ENCODE data around the gene ITFG2. TPM values are rescaled to one million over a fixed set of nuclear protein-coding genes. Genes with fewer than 3 reads are reported as not detected.

ITFG2 gene
- total and polyA plus RNA-seq, 2 experiments from 2014 or later, result 20.9 to 23.5 TPM

GRCh38 chr12:2842948-2843347 lies 30.5 kb downstream of the ITFG2 start:
- H3K9me3 ChIP-seq (ENCODE audit: low read depth), result no peaks in the 10 kb centered on the region
- no peak overlapping the region for H2AFZ ChIP-seq
- H3K4me3 ChIP-seq, result no peak overlapping the region
- no peaks in the 10 kb centered on the region for H3K36me3 ChIP-seq (replicated peaks; ENCODE audit: insufficient read depth, low read depth)
- no peaks in the 10 kb centered on the region for H3K27me3 ChIP-seq
- no peaks in the 10 kb centered on the region for H4K20me1 ChIP-seq (ENCODE audit: insufficient read depth, poor library complexity, severe bottlenecking)
- no peak for DNase-seq (ENCODE audit: low spot score)
- H3K79me2 ChIP-seq, result no peaks in the 10 kb centered on the region
- WGBS (ENCODE audit: low lambda C conversion rate, missing lambda C conversion rate), result 90% methylated on average over 5 of the region's 5 CpGs
- no peak for TF ChIP-seq EZH2 (IDR thresholded peaks at IDR 0.05; ENCODE audit: borderline replicate concordance)
- TF ChIP-seq, protein P1, sequence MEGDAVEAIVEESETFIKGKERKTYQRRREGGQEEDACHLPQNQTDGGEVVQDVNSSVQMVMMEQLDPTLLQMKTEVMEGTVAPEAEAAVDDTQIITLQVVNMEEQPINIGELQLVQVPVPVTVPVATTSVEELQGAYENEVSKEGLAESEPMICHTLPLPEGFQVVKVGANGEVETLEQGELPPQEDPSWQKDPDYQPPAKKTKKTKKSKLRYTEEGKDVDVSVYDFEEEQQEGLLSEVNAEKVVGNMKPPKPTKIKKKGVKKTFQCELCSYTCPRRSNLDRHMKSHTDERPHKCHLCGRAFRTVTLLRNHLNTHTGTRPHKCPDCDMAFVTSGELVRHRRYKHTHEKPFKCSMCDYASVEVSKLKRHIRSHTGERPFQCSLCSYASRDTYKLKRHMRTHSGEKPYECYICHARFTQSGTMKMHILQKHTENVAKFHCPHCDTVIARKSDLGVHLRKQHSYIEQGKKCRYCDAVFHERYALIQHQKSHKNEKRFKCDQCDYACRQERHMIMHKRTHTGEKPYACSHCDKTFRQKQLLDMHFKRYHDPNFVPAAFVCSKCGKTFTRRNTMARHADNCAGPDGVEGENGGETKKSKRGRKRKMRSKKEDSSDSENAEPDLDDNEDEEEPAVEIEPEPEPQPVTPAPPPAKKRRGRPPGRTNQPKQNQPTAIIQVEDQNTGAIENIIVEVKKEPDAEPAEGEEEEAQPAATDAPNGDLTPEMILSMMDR (IDR thresholded peaks at IDR 0.05; ENCODE audit: poor library complexity), result no peak
- no peak for TF ChIP-seq EZH2phosphoT487 (IDR thresholded peaks at IDR 0.05; ENCODE audit: low read depth, severe bottlenecking, unreplicated experiment)
- no peaks in the 10 kb centered on the region for H3K9me2 ChIP-seq (replicated peaks; ENCODE audit: insufficient read depth)
- peaks cover 4% of the 10 kb centered on the region for H3K4me1 ChIP-seq (ENCODE audit: insufficient read depth)
- no peak overlapping the region for H3K4me2 ChIP-seq
- H3K27ac ChIP-seq, result no peak overlapping the region

- peaks cover 11% of the 10 kb centered on the region for H3K4me1 ChIP-seq (ENCODE audit: insufficient read depth)
- H2AFZ ChIP-seq, result no peak overlapping the region
- no peak for TF ChIP-seq EZH2phosphoT487 (IDR thresholded peaks at IDR 0.05; ENCODE audit: low read depth, severe bottlenecking, unreplicated experiment)
- TF ChIP-seq, protein P1 (IDR thresholded peaks at IDR 0.05; ENCODE audit: poor library complexity), result no peak
- TF ChIP-seq EZH2 (IDR thresholded peaks at IDR 0.05; ENCODE audit: borderline replicate concordance), result no peak
- DNase-seq (ENCODE audit: low spot score), result no peak
- no peaks in the 10 kb centered on the region for H3K79me2 ChIP-seq
- no peak overlapping the region for H3K4me3 ChIP-seq
- no peaks in the 10 kb centered on the region for H3K36me3 ChIP-seq (replicated peaks; ENCODE audit: insufficient read depth, low read depth)
- H3K27me3 ChIP-seq, result no peaks in the 10 kb centered on the region
- 83% methylated on average over 9 of the region's 9 CpGs for WGBS (ENCODE audit: low lambda C conversion rate, missing lambda C conversion rate)
- no peak overlapping the region for H3K27ac ChIP-seq
- no peaks in the 10 kb centered on the region for H3K9me3 ChIP-seq (ENCODE audit: low read depth)
- H3K4me2 ChIP-seq, result no peak overlapping the region
- H3K9me2 ChIP-seq (replicated peaks; ENCODE audit: insufficient read depth), result no peaks in the 10 kb centered on the region
- H4K20me1 ChIP-seq (ENCODE audit: insufficient read depth, poor library complexity, severe bottlenecking), result no peaks in the 10 kb centered on the region
Observed at GRCh38 chr12:2844786-2845185, 32.3 kb downstream of the ITFG2 start.

- peaks cover 11% of the 10 kb centered on the region for H3K4me1 ChIP-seq (ENCODE audit: insufficient read depth)
- H3K4me3 ChIP-seq, result no peak overlapping the region
- H3K9me2 ChIP-seq (replicated peaks; ENCODE audit: insufficient read depth), result no peaks in the 10 kb centered on the region
- H3K27ac ChIP-seq, result no peak overlapping the region
- H3K27me3 ChIP-seq, result no peaks in the 10 kb centered on the region
- TF ChIP-seq EZH2phosphoT487 (IDR thresholded peaks at IDR 0.05; ENCODE audit: low read depth, severe bottlenecking, unreplicated experiment), result no peak
- no peak for TF ChIP-seq EZH2 (IDR thresholded peaks at IDR 0.05; ENCODE audit: borderline replicate concordance)
- TF ChIP-seq, protein P1 (IDR thresholded peaks at IDR 0.05; ENCODE audit: poor library complexity), result no peak
- H3K4me2 ChIP-seq, result peak overlapping the region; percentile 53
- no peaks in the 10 kb centered on the region for H3K36me3 ChIP-seq (replicated peaks; ENCODE audit: insufficient read depth, low read depth)
- H3K9me3 ChIP-seq (ENCODE audit: low read depth), result no peaks in the 10 kb centered on the region
- H4K20me1 ChIP-seq (ENCODE audit: insufficient read depth, poor library complexity, severe bottlenecking), result no peaks in the 10 kb centered on the region
- WGBS (ENCODE audit: low lambda C conversion rate, missing lambda C conversion rate), result 39% methylated on average over 6 of the region's 6 CpGs
- no peak overlapping the region for H2AFZ ChIP-seq
- DNase-seq (ENCODE audit: low spot score), result no peak
- no peaks in the 10 kb centered on the region for H3K79me2 ChIP-seq
Observed at GRCh38 chr12:2845280-2845679, 32.8 kb downstream of the ITFG2 start.

DNA sequence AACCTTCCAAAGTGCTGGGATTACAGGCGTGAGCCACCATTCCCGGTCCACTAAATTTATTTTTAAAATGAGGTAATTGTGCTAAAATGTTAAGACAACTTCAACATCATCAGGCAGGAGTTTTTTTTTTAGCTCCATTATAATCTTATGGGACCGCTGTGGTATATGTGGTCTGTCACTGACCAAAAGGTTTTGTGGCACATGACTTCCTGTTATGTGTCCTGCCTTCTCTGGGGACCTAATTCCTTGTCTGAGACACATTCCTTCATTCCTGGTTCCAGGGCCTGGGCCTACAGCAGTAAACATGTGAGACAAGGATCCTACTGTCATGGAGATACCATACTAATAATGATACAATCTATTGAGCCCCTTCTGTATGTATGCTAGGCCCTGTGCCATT lies 39.5 kb downstream of the ITFG2 start:
- 100% methylated on average over 3 of the region's 3 CpGs for WGBS (ENCODE audit: low lambda C conversion rate, missing lambda C conversion rate)
- no peaks in the 10 kb centered on the region for H3K27me3 ChIP-seq

More for the DNA sequence above, 39.5 kb downstream of the ITFG2 start:
- no peak overlapping the region for H3K4me3 ChIP-seq
- DNase-seq (ENCODE audit: low spot score), result no peak
- H3K9me3 ChIP-seq (ENCODE audit: low read depth), result no peaks in the 10 kb centered on the region
- H3K36me3 ChIP-seq (replicated peaks; ENCODE audit: insufficient read depth, low read depth), result no peaks in the 10 kb centered on the region
- H2AFZ ChIP-seq, result no peak overlapping the region
- H3K27ac ChIP-seq, result no peak overlapping the region
- no peak for TF ChIP-seq EZH2phosphoT487 (IDR thresholded peaks at IDR 0.05; ENCODE audit: low read depth, severe bottlenecking, unreplicated experiment)
- no peak for TF ChIP-seq EZH2 (IDR thresholded peaks at IDR 0.05; ENCODE audit: borderline replicate concordance)
- TF ChIP-seq, protein P1 (IDR thresholded peaks at IDR 0.05; ENCODE audit: poor library complexity), result no peak
- H4K20me1 ChIP-seq (ENCODE audit: insufficient read depth, poor library complexity, severe bottlenecking), result no peaks in the 10 kb centered on the region
- peaks cover 7% of the 10 kb centered on the region for H3K4me1 ChIP-seq (ENCODE audit: insufficient read depth)
- no peaks in the 10 kb centered on the region for H3K9me2 ChIP-seq (replicated peaks; ENCODE audit: insufficient read depth)
- no peak overlapping the region for H3K4me2 ChIP-seq
- no peaks in the 10 kb centered on the region for H3K79me2 ChIP-seq

Measured in hepatocyte (in vitro differentiated cells).